Activated CD8-positive, alpha-beta memory T cell treated with anti-CD3 and anti-CD28 coated beads, Interleukin-2, amount 50 U/mL, for 4 hours (primary cell): ENCODE measurements around the gene IQCN.
A peak's percentile ranks its signal among the peaks of the same experiment; 100 is the strongest.
"Not testable (repeated sequence)": the region's sequence is repeated elsewhere in the genome, so short reads cannot be mapped to it uniquely, and the experiment has no call there.

Source experiments
- DNase-seq: peaks from one replicate; pipeline ENCODE4 v3.0.0-alpha.2; 2020

Gene IQCN

DNA sequence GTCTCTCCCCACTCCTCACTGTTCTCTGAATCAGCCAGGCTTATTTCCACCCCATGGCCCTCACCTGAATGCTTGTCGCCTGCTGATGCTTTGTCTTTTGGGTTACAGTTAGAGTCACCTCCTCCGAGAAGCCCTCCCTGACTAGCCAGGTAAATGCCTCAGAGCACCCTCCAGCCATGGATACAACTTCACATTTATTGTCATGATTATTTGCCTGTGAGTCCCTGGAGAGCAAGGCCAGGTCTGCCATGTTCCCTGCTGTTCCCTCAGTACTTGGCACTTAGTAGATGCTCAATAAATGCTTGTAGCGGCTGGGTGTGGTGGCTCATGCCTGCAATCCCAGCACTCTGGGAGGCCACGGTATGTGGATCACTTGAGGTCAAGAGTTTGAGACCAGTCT, 44.3 kb downstream of the IQCN start:
- DNase-seq, result no peak

DNA sequence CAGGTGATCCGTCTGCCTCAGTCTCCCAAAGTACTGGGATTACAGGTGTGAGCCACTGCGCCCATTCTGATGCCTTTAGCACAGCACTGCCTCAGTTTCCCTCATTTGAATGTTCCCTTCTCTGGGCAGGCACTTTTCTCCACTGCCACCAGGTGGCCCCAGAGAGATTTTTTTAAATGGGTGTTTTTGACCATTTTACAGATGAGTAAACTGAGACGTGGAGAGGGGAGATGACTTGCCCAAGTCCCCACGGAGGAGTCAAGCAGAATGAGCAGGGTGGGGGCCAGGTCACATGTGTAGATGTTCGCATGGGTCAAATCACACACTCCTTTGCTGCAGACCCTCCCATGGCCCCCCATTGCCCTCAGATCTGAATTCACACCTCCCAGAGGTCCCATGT, 44.8 kb downstream of the IQCN start:
- no peak for DNase-seq

DNA sequence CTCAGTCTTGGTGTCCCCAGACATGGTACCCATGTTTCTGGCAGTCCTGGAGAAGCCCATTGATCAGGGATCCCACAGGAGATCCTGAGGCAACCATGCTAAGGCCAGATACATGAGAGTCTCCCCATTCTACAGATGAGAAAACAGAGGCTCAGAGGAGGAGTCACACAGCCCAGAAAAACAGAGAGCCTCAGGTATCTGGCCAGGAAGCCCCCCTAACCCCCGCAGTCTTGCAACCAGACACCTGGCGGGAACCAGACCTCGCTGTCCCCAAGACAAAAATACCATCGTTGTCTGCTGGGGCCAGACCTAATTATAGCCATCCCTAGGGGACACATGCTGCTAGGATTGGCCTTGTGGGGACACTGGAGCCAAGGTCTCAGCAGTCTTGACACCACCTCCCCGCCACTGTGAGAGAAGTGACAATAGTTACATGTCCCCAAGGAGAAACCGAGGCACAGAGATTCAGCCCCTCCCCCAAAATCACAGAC, 46.4 kb downstream of the IQCN start:
- DNase-seq, result no peak

DNA sequence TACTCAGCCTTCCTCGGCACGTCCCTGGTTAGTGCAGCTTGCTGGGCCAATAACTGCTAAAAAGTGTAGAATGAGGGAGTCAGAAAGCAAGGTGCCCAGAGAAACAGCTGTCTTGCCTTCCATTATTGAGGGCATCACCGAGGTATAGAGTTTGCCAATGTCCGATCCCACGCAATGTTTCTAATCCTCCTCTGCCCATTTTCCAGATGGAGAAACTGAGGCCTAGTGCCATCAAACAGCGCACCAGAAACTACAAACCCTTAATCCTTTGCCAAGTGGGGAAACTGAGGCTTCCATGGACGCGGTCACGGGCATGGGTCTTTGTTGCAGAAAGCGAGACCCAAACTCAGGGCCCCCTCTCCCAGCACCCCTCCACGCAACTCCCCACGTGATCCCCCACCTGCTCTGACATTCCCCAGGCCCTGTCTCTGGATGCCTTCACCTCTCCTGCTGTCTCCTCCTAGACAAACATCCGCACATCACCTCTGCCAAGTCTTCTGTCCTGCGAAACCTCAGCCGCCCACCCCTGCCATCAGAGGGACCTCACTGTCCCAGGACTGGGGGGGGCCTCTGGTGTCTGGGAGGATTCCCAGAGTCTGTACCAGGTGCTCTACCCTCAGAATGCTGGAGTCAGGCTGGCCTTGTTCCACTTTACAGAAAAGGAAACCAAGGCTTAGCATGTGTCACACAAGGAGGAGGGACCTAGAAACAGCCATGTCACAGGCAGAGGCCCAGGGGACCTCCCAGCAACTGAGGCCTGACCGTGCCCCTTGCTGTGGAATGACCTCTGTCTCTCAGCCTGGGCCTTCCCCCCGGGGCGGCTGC, 47.1 kb downstream of the IQCN start:
- DNase-seq, result no peak

DNA sequence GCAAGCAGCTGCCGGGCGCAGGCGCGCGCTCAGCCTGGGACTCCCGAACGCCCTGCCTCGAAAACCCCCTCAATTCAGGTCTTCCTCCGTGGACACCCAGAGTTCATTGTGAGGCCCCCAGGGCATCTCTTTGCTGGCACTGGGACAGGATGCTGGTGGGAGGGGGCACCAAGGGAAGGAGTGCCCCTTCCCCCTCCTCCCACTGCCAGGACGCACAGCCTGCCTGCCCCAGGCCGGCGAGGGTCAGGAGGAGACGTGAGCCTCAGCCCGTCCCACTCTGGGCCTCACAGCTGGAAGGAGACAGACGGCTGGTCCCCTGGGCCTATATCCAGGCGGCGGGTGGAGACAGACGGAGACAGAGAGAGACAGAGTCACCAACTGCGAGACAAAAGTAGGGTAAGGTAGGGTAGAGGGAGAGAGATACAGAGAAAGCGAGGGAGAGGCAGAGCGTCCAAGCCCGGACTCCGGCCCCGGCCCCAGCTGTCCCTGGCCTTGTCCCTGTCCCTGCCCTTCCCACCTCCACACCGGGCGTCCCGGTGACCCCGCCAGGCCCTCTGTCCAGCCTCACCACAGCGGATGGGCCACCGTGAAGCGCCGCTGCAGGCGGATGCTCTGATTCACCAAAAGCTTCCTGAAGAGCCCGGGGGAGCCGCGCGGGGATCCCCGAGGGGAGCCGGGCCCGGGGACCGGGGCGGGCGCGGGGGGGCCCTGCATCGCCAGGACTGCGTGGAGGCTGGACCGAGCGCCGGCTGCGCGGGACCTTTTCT, 48.4 kb downstream of the IQCN start, which contains the start of gene PDE4C:
Gene PDE4C, minus strand, starts transcription at position 737 of the 767 bp plus-strand sequence. Its CDS starts 23 bp downstream, at position 714.
- no peak for DNase-seq

DNA sequence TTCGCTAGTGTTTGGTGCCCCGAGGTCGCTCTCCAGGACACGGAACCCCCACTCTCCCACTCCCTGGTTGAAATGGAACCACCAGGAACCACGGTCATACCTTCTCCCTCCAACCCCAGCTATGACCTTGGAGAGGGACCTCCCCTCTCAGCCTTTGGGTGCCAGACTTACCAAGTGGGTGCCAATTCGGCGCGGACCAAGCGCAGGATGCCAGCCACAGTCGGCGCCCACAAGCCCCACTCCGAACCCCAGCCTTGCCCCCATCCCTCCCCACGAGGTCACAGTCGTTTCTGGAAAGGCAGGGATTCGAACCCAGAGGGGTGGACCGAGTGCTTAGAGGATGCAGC, 48.9 kb downstream of the IQCN start:
- no peak for DNase-seq

DNA sequence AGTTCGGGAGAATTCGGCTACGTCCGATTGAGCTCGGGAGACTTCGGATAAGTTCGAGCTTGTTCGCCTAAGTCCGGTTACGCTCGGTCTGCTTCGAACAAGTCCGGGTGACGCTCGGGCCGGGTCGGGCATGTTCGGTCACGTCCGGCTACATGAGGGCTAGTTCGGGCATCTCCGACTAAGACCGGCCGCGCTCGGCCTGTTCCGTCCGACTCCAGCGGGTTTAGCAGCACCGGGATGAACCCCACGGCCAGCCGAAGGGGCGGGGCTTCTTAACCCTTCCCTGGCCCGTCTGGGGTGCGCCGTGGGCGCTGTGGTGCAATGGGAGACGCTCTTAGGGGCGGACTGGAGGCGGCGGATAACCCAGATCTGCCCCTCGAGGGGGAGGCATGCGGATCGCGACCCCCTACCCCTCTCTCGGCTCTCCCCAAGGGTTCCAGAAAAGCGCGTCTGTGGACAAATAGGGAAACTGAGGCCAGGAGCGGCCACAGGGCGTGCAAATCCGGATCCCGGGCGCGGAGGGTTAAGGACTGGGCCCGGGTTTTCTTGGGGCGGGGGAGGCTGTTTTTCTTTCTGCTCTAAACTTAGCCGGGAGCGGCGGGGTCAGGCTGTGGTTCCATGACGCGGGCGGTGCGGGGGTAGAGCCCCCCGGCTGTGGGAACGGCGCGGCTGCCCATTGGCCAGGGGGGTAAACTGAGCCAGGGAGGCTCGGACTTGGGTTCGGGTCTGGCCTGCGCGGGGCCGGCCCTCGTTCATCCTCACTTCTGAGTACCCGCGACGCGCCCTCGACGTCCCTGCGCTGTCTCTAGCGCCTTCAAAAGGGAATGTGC, 49.5 kb downstream of the IQCN start:
- DNase-seq, result peak; percentile 76

DNA sequence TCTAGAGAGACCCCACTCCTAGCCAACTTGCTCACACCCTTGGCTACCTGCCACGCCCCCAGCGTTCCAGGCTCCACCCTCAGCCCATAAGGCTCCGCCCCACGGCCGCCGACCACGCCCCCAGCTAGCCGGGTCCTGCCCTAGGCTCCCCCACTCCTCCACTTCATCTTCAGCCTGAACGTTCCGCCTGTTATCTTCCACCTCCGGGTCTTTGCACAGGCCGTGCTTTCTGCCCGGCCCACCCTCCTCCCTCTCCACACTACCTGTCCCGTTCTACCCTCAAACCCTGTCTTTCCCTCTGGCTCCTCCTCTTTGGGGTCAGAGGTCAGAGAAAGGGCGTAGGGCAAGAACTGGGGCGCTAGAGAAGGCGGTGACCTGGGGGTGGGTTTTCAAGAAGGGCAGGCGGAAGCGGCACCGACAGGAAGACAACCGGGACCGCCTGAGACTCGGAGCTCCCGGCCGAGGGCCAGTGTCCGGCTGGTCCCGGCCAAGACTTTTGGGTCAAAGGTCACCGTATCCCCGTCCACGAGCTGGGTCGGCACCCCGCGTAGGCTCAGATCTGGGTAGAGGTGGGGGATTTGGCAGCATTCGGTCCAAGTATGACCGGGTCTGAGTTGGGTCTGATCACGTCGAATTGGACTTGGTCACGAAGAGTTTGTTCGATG, 50.3 kb downstream of the IQCN start:
- DNase-seq, result peak; percentile 27

DNA sequence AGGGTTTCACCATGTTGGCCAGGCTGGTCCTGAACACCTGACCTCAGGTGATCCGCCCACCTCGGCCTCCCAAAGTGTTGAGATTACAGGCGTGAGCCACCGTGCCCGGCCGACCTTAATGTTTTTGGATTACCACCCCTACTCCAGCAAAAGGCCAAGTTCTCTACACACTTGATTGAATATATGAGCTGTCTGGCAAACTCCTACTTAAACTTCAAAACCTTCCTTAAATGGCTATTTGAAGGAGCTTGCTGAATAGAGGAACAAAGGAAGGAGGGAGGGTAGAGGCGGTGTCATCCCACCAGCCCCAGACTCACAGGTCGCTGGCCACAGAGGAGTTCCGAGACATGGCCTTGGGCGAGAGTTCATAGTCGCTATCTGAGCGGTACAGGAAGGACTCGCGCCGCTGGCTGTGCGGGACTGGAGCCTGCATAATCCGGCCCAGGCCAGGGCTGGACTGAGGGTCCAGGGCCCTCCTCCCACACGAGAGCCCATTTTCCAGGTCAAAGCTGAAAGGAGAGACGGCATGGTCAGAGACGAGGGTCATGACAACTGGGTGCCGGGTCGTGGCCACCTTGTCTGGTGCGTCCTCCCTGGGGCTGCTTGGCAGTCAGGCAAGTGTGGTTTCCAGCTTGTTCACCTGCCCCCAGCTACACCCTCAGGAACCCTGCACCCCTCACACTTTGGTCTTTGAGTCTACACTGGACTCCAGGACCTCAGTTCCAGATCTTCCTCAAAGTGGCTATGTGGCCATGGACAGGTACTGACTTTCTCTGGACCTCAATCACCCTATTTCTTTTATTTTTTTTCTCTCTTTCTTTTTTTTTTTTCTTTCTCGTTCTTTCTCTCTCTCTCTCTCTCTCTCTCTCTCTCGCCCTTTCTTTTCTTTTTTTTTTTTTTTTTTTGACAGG, 52.2 kb downstream of the IQCN start:
- no peak for DNase-seq

DNA sequence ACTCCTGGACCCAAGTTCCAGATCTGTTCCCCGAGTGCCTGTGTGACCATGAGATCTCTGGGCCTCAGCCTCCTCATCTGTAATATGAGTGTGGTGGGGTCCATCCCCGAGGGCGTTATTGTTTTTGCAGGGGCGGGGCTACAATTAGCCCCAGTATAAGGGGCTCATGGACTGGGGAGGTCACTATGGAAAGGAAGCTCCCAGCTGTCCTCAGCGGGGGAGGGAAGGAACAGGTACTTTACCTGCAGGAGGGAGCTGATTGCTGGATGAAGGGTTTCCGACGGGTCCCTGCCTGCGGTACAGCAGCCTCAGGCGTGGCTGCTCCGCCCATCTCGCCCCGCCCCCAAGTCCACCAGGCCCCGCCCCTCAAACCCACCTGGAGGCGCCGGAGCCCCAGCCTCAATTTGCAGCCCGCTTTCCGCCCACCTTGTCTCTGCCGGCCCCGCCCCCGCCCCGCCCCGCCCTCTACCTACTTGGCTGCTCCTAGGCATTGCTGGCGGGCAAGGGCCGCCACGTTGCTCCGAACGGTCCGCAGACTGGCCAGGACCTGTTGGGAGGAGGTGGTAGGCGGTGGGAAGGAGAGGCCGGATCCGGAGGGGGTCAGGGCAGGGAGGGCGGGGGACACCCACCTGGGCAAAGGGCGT, 53.5 kb downstream of the IQCN start:
- DNase-seq, result no peak

DNA sequence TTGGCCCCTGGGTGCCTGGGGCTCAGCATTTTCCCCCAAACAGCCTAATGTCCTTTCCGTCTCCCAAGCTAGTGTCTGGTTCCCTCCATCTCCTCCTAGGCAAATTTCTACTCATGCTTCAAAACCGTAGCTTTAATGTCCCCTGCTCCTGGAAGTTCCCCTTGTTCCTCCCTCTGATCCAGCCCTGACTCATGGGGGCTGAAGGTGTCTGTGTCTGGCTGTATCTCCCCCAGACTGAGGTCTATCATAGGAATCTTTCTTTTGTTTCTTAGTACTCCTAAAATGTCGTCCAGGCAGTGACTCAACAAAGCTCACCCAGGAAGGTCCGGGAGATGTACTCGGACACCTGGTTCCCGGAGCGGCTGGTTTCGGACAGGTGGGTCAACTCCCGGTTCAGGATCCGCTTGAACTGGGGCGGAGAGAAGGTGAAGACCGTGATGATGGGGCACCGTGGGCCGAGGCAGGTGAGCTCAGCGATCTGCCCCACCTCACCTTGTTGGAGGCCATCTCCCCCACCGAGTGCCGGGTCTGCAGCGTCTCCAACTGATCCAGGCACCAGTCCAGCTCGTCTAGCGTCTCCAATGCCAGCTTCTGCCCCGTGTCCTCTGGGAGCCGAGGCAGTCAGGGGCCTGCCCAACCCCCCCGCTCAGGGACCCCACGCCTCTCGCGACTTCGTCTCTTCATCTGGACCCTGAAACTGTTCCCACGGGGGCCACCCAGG, 54.2 kb downstream of the IQCN start:
- no peak for DNase-seq

DNA sequence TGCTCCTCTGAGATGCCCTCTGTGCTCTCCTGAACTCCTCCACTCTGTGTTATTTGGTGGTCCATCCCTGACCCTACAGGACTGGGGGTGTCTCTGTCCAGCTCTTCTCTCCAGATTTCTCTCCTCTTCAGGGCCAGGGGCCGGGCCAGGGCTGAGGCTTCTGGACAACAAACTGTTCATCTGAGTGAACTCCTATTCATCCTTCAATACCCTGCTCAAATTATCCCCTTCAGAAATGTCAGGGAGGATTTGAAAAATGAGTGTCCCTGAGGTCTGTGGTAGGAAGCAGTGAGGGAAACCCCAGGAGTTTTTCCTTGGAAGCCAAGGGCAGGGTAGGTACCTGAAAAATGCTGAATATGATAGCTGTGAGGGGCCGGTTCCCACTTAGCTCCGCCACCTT, 55.7 kb downstream of the IQCN start:
- DNase-seq, result no peak

DNA sequence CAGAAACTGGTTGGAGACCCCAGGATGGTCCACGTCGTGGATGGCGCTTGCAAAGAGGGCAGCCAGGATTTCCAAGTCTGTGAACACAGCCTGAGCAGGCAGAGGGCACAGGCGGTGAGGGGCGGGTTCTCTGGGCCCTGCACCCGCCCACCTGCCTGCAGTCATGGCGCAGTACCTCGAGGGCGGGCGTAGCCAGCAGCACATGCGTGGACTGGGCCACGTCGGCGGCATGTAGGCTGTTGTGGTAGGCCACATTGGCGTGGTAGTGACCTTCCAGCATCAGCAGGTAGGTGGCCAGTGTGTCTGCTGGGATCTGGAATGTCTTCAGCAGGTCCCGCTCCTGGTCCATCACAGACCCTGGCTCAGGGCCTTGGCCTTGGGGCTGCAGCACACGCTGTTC, 56.1 kb downstream of the IQCN start:
- DNase-seq, result no peak

DNA sequence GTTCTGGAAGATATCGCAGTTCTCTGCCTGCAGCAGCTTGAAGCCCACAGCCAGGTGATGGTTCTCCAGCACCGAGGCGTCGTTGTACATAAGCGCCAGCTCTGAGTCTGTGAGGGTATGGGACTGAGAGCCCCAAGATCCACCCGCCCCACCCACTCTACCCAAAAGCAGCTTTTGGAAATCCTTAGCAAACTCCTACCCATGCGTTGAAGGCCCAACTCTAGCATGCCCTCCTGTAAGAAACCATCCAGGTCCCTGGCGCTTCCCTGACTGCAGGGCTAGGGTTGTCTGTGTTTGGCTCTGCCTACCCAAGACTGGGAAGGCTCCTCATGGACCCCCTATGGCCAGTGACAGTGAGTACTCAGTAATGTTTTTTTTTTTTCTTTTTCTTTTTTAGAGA, 57.5 kb downstream of the IQCN start:
- no peak for DNase-seq

DNA sequence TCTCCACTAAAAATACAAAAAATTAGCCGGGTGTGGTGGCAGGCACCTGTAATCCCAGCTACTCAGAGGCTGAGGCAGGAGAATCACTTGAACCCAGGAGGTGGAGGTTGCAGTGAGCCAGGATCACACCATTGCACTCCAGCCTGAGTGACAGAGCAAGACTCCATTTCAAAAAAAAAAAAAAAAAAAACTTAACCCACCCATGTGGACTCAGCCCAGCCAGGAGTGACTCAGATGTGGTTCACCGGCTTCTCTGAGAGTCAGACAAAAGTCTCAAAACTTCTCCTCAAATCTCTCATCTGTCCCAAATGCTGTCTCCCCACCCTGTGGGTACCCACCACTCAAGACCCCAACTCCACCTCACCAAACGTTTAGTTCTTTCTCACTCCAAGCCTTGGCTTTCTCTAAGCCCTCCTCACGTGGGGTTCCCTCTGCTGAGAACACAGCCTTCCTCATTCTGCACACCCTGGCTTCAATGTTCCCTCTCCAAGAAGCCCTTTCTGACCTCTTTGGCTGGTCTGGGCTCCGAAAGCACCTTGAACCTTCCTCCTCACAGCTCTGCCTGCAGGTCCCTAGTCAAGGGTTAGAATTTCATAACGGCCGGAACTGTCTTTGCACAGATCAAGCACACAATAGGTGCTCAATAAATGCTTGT, 59.3 kb downstream of the IQCN start:
- DNase-seq, result no peak

DNA sequence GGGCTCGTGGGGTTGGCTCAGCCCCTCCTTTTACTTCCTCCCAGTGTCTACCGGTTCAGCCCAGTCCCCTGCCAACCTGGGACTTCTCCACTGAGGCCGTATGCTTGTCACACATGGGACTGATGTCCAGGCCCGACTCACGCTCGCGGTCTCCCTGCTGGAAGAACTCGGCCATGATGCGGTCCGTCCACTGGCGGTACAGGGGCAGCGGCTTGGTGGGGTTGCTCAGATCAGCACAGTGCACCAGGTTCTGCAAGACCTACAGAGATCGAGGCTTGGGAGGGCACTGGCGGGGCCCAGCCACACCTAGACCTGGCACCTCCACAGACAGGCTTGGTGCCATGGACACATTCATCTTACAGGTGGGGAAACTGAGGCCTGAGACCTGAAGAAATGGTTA, 62.6 kb downstream of the IQCN start:
- no peak for DNase-seq

DNA sequence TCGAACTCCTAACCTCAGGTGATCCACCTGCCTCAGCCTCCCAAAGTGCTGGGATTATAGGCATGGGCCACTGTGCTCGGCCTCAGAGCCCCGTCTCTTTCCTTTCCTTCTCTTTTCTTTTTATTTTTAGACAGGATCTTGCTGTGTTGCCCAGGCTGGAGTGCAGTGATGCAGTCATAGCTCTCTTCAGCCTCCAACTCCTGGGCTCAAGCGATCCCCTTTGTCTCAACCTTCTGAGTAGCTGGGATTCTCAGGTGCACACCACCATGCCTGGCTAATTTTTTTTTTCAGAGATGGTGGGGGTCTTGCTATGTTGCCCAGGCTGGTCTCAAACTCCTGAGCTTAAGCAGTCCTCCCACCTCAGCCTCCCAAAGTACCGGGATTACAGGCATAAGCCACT, 64.3 kb downstream of the IQCN start:
- DNase-seq, result not testable (repeated sequence)

DNA sequence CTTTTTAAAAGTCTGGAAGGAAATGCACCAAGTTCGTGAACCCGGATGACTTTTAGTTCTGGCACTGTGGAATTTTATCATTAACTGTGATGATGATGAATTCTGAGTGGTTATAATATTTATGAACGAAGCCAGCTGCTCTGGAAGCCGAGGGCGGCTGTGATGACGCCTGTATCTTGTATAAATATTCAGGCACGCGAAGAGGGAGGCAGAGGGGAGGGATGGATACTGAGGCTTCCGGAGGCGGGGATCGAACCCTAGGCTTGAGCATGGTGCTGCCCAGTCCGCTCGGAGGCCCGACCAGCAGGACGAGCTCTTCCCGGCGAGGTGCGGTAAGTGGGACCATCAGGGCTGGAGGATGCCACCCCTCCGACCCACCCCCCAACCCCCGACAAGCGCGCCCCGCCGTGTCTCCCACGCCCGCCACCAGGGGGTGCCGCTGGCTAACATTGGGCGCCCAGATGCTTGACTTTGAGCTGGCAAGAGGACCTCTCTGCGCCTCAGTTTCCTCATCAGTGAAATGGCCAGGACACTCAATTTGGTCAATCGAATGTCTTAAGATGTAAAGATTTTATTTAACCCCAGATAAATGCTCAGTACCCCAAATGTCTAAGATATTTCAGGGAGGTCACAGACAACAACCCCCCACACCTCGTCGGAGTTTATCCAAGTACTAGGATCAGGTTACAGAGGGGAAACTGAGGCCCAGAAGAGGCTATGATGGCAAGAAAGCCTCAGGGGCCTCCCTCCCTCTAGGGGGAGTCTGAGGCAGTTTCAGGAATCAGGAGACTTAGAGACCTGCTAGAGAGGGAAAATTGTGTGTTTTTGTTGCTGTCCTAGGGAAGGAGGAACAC, 65.9 kb downstream of the IQCN start:
- peak; percentile 58 for DNase-seq
